SJSA1 (cell line): ENCODE data around the gene SCN5A. TPM values are rescaled to one million over a fixed set of nuclear protein-coding genes. Genes with fewer than 3 reads are reported as not detected.

Experiments
- DNase-seq, 2 experiments: peaks; one replicate each; pipeline ENCODE4 v3.0.0-alpha.2; 2015 to 2020; ENCODE audit warnings: low spot score in 2 of 2, low read depth in 1 of 2
- H3K27ac ChIP-seq: fragments of 250-450 bp; sonication (Bioruptor Pico); 2 replicates; pipeline ENCODE4 v1.5.1; 2020; ENCODE audit warnings: mild to moderate bottlenecking, moderate library complexity
- H3K27me3 ChIP-seq: fragments of 250-450 bp; sonication (Bioruptor Pico); replicated peaks from 2 replicates; pipeline ENCODE4 v1.5.1; 2020; ENCODE audit warnings: mild to moderate bottlenecking, moderate library complexity
- H3K36me3 ChIP-seq: fragments of 250-450 bp; sonication (Bioruptor Pico); 2 replicates; pipeline ENCODE4 v1.5.1; 2020; ENCODE audit warnings: mild to moderate bottlenecking
- H3K4me1 ChIP-seq: fragments of 250-450 bp; sonication (Bioruptor Pico); replicated peaks from 2 replicates; pipeline ENCODE4 v1.6.1; 2021; ENCODE audit warnings: mild to moderate bottlenecking
- H3K4me3 ChIP-seq: fragments of 250-450 bp; sonication (Bioruptor Pico); 2 replicates; pipeline ENCODE4 v1.5.1; 2020; ENCODE audit warnings: mild to moderate bottlenecking
- H3K9me3 ChIP-seq: fragments of 250-450 bp; sonication (Bioruptor Pico); replicated peaks from 2 replicates; pipeline ENCODE4 v1.5.1; 2020; ENCODE audit warnings: mild to moderate bottlenecking
- total RNA-seq: library from RNA; depleted of rRNA; stranded (reverse); fragments of >200 nt; shearing (Covaris generic); gene quantifications from 2 replicates; pipeline ENCODE4 v1.2.3, GENCODE V29; 2014

Gene SCN5A
- total RNA-seq, 1 experiment from 2014 or later = 1.6 TPM

DNA sequence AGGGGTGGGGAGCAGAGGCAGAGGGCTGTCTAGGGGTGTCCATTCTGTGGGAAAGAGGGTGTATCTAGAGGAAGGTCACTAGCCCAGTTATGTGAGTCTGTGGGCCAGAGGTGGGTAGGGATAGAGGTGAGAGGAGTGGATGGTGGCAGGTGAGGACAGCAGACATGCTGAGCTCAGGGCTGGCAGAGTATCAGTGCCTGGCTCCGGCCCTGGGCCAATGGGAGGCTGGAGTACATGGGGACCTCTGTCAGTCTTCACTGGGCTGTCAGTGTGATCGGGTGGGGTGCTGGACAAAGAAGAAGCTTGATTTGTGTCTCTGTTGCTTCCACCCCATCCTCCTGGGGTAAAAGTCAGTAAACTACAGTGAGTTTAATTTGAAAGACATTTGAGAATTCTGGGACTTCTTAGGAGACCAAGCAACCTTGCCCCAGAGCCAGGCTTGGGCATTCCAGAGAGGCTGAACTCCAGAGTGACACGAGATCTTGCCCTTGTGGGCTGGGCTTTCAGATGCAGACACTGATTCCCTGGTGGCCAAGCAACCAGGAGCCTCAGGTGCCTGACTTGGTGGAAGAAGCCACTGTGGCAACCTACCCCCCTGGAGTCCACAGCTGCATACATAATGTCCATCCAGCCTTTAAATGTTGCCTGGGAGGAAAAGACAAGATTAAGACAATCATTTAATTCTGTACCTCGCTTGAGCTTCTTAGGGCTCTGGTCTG lies 92.7 kb downstream of the SCN5A start:
- Histone ChIP-seq H3K27me3 (no peaks in the 10 kb centered on the region), H3K27ac (no peak overlapping the region), H3K4me1 (no peaks in the 10 kb centered on the region), H3K36me3 (no peaks in the 10 kb centered on the region), H3K4me3 (no peak overlapping the region), H3K9me3 (no peaks in the 10 kb centered on the region)
- peak in 1 of 2 experiments; percentile 9 for DNase-seq

DNA sequence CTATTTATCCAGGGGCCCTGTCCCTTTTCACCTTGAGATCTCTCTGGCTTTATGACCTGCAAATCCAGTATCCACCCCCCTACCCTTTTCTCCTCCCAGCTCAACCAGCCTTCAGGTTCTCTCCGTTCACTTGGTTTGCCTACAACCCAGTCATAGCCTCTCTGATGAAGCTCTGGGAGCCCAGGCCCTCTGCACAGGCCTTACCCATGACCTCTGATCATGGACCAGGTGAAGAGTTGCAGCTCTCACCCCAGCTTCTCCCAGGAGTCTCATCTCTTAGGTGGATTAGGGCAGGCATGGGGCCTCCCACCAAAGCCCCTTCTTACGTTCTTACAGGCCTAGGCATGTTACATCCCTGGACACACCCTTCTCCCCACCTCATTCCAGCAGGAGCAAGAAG lies 93.6 kb downstream of the SCN5A start:
- H3K4me3 ChIP-seq = no peak overlapping the region
- H3K36me3 ChIP-seq = no peaks in the 10 kb centered on the region
- H3K27me3 ChIP-seq = no peaks in the 10 kb centered on the region
- H3K4me1 ChIP-seq = no peaks in the 10 kb centered on the region
- DNase-seq = peak in 1 of 2 experiments; percentile 20
- H3K27ac ChIP-seq = no peak overlapping the region
- no peaks in the 10 kb centered on the region for H3K9me3 ChIP-seq

DNA sequence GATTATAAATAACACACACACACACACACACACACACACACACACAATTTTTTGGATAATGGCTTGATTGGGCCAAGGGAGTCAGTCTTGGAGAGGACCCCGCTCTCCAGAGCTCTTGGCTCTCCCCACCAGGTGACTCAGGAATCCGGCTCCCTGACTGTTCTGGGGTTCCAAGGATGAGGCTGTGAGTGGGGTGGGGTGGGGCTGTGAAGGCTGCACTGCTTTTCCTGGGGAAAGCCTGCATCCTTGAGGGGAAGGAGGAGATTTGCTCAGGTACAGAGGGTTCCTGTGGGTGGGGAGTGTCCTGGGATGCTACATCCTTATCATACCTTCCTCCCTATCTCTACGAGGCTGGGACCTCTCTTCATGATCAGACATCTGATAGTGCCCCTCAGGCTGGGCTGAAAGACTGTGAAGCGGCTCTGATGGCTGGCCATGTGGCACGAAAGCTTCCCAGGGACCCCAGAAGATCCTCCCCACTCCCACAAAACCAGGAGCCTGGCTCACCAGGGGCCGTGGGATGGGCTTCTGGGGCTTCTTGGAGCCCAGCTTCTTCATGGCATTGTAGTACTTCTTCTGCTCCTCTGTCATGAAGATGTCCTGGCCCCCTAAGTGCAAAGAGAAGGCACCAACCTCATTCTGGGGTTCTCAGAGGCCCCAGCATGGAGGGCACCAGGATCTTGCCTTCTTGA lies 94.2 kb downstream of the SCN5A start:
- H3K9me3 ChIP-seq = no peaks in the 10 kb centered on the region
- H3K36me3 ChIP-seq = no peaks in the 10 kb centered on the region
- no peaks in the 10 kb centered on the region for H3K4me1 ChIP-seq
- H3K4me3 ChIP-seq = no peak overlapping the region
- DNase-seq = peak in 1 of 2 experiments; percentile 22
- H3K27me3 ChIP-seq = no peaks in the 10 kb centered on the region
- no peak overlapping the region for H3K27ac ChIP-seq

DNA sequence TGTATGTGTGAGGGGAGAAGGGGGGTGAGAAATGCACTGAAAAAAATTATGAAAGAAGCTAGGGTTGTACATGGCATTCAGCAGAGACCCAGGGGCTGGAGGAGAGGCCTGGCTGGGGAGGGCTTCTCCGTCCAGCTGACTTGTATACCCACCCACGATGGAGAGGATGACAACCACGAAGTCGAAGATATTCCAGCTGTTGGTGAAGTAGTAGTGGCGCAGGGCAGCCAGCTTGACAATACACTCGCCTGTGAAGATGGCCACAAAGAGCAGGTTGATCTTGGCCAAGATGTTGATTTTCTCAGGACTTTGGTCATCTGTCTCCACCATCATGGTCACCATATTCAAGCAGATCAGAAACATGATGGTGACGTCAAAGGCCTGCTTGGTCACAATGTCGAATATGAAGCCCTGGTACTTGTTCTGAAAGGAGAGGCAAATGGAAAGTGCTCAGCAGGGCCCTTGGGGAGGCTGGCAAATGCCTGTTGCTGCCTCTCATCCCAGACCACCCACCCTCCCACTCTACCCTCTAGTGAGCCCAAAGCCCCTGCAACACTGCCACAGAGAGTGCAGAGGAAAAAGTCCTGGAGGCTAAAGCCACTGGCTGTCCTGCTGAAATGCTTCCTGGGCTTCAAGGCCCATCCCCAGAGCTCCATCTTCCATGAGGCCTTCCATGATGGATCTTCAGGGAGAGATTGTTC lies 95.2 kb downstream of the SCN5A start:
- H3K27ac ChIP-seq = no peak overlapping the region
- no peaks in the 10 kb centered on the region for H3K4me1 ChIP-seq
- no peaks in the 10 kb centered on the region for H3K36me3 ChIP-seq
- no peaks in the 10 kb centered on the region for H3K9me3 ChIP-seq
- DNase-seq = peak in 1 of 2 experiments; percentile 16
- no peak overlapping the region for H3K4me3 ChIP-seq
- H3K27me3 ChIP-seq = no peaks in the 10 kb centered on the region

DNA sequence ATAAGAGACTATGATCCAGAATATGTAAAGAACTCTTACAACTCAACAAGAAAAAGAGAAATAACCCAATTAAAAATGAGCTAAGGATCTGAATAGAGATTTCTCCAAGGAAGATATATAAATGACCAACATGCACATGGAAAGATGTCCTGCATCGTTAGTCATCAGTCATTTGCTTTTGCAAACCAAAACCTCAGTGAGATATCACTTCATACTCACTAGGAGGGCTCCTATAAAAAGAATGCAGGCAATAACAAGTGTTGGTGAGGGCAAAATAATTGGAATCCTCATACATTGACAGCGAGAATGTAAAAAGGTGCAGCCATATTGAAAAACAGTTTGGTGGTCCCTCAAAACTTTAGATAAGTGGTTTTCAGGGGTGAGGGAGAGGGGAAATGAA lies 96.4 kb downstream of the SCN5A start:
- Histone ChIP-seq H3K9me3 (no peaks in the 10 kb centered on the region), H3K4me3 (no peak overlapping the region), H3K36me3 (no peaks in the 10 kb centered on the region), H3K27ac (no peak overlapping the region), H3K27me3 (no peaks in the 10 kb centered on the region), H3K4me1 (no peaks in the 10 kb centered on the region)
- DNase-seq = no peak

DNA sequence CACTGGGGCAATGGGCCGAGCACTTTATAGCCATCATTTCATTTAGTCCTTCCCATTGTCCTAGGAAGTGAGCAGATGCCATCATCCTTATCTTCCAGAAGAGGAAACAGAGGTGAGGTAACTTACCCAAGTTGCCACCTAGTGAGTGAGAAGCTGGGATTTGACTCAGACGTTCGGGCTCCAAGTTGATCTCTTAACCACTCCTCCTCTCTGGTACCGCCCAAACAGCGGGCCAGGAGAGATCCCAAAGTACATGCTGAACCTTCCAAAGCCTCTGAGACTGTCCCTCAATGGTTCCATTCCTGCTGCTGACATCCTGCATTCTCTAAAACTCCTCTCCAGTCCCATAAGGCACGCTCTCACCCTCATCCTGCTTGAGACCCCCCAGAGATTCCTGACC lies 97.1 kb downstream of the SCN5A start:
- H3K4me1 ChIP-seq = no peaks in the 10 kb centered on the region
- no peaks in the 10 kb centered on the region for H3K36me3 ChIP-seq
- no peak overlapping the region for H3K27ac ChIP-seq
- H3K27me3 ChIP-seq = no peaks in the 10 kb centered on the region
- DNase-seq = peak in 1 of 2 experiments; percentile 5
- no peak overlapping the region for H3K4me3 ChIP-seq
- H3K9me3 ChIP-seq = no peaks in the 10 kb centered on the region

DNA sequence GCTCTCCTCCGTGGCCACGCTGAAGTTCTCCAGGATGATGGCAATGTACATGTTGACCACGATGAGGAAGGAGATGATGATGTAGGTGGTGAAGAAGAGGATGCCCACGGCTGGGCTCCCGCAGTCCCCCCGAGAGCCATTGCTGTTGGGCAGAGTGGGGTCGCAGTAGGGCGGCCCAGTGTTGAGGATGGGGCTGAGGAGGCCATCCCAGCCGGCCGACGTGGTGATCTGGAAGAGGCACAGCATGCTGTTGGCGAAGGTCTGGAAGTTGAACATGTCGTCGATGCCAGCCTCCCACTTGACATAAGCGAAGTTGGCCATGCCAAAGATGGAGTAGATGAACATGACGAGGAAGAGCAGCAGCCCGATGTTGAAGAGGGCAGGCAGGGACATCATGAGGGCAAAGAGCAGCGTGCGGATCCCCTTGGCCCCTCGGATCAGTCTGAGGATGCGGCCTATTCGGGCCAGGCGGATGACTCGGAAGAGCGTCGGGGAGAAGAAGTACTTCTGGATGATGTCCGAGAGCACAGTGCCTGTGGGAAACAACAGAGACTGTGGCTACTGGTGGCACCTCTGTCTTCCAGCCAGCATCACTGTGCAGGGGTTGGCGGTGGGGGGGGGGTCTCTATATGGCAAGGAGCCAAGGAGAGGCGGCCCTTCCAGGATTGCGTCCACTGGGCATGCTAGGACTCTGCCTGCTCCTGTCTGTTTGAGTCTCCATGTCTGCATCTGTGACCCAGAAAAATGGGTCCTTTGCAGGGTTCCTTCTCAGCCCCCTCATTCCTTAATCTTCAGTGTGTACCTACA lies 98.3 kb downstream of the SCN5A start:
- Histone ChIP-seq H3K4me3 (no peak overlapping the region), H3K36me3 (no peaks in the 10 kb centered on the region), H3K27me3 (no peaks in the 10 kb centered on the region), H3K9me3 (no peaks in the 10 kb centered on the region), H3K27ac (no peak overlapping the region), H3K4me1 (no peaks in the 10 kb centered on the region)
- peak in 1 of 2 experiments; percentile 20 for DNase-seq

DNA sequence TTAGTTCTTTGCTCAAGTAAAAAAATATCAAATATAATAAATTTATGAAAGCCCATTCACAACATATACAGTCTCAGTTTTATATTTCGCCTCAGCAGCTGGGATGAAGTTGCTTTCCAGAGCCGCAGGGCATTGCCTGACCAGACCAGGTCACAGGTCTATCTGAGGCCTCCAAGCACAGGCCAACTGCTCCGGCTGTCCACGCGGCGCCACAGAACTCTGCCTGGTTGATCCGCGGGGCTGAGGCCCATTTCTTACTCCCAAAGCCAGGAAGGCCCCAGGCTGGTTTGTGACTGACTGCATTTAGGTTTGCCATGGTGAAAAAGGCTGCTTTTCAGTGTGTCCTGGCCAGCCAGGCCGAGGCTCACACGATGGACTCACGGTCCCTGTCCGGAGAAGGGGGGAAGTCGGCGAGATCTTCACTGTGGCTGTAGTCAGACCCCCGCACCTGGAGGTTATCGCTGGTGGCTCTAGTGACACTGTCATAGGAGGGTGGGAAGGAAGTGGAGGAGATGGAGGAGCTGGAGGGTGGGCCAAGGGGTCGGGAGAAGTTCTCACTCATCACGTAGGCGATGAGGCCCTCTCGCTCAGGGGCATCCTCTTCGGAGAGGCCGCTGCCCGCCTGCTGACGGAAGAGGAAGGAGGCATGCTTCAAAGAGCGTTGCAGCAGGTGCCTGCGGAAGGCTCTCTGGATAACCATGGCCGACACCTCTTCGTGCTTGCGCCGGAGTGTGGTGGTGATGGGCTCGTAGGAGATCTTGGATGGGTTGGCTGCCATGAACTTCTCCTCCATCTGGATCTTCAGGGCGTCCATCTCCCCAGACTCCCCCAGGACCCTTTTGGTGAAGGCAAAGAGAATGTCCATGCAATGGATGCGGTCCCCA lies 99.3 kb downstream of the SCN5A start:
- DNase-seq = no peak
- no peak overlapping the region for H3K4me3 ChIP-seq
- no peaks in the 10 kb centered on the region for H3K36me3 ChIP-seq
- no peaks in the 10 kb centered on the region for H3K4me1 ChIP-seq
- no peak overlapping the region for H3K27ac ChIP-seq
- H3K27me3 ChIP-seq = no peaks in the 10 kb centered on the region
- no peaks in the 10 kb centered on the region for H3K9me3 ChIP-seq

DNA sequence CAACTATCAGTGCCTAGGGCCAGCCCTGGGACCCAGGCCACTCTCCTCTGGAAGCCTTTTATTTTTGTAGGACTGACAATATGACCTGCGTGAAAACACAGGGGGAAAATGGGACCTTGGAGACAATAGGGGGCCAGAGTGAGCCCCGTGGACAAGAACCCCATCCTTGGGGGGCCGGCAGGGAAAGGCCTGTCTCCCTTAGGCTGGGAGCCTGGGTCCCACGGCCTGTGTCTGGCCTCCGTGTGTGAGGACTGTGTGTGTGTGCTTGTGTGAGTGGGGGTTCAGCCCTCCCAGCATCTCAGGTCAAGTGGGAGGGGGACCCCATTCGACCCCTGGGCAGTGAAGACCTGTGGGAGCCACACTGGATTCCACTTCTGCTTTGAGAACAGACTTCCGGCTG lies 100.0 kb downstream of the SCN5A start:
- H3K9me3 ChIP-seq = no peaks in the 10 kb centered on the region
- no peaks in the 10 kb centered on the region for H3K36me3 ChIP-seq
- no peak overlapping the region for H3K27ac ChIP-seq
- no peak for DNase-seq
- H3K4me3 ChIP-seq = no peak overlapping the region
- no peaks in the 10 kb centered on the region for H3K27me3 ChIP-seq
- no peaks in the 10 kb centered on the region for H3K4me1 ChIP-seq

DNA sequence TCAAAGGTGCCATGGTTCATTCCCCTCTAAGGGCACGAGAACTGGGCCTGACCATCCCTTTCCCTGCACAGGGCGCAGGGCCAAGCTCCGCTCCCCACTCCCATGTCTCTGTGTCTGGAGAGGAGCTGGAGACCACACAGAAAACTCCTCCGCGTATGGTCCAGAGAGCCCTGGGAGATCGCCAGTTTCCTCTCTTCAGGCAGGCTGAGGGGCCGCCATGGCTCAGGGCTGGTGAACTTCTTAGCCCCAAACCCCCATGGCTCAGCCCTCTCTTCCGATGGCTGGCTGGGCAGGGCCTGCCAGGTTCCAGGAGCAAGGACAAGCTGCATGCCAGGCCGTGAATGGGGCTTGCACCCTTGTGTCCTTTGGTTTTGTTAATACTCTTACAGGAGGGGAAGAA lies 100.4 kb downstream of the SCN5A start:
- DNase-seq = no peak
- Histone ChIP-seq H3K9me3 (no peaks in the 10 kb centered on the region), H3K36me3 (no peaks in the 10 kb centered on the region), H3K4me1 (no peaks in the 10 kb centered on the region), H3K4me3 (no peak overlapping the region), H3K27me3 (no peaks in the 10 kb centered on the region), H3K27ac (no peak overlapping the region)

DNA sequence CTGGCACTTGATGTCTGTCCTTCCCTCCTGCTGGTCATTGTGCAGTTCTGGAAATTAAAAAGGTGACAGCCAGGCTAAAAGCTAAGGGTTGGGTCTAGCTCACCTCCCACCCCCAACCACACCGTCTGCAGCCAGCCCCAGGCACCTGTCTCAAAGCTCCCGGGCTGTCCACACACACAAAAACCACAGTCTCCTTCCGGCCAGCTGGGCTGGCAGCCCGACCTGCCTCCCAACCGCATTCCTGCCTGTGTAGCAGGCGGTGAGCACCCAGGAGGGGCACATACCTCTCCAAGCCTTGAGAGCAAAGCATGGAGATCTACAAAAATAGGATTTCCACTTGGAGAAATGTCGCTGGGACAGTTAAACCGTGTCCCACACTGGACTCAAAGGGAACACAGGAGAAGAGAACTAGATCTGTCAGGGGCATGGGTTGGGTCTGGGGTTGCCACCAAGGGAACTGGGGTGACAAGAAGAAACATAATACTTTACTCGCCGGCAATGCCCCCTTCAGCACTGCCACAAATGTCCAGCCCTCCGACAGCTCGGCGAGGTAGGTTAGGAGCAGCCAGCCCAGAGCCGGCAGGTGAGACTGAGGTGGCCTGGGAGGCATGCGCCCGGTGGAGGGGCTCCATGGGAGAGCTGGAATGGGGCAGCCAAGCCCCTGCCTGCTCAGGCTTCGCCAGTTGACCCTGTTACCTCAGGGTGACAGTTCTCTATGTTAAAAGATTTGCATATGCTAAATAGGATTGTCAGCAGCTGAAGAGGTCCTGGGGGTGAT lies 101.1 kb downstream of the SCN5A start:
- Histone ChIP-seq H3K4me1 (no peaks in the 10 kb centered on the region), H3K9me3 (no peaks in the 10 kb centered on the region), H3K36me3 (no peaks in the 10 kb centered on the region), H3K4me3 (no peak overlapping the region), H3K27ac (no peak overlapping the region), H3K27me3 (no peaks in the 10 kb centered on the region)
- no peak for DNase-seq

DNA sequence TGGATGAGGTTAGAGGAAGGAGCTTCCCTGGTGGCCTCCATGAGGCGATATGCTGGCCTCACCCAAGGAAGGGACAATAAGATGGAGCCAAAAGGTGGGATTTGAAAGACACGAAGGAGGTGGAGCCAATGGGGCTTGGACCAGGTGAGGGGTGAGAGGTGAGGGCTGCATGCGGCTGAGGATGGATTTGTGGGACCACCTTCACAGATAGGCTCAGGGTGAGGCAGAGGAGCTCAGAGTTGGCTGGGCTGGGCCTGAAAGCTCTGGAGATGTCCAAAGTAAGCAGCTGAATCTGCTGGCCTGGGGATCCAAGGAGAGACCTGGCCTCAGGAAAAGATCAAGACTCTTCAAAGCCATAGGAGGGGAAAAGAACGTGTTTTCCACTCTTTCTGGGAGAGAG lies 103.5 kb downstream of the SCN5A start:
- no peaks in the 10 kb centered on the region for H3K36me3 ChIP-seq
- H3K4me1 ChIP-seq = no peaks in the 10 kb centered on the region
- no peaks in the 10 kb centered on the region for H3K27me3 ChIP-seq
- H3K4me3 ChIP-seq = no peak overlapping the region
- no peak for DNase-seq
- H3K9me3 ChIP-seq = no peaks in the 10 kb centered on the region
- no peak overlapping the region for H3K27ac ChIP-seq
